Inflammatory macrophage (primary cell): ENCODE measurements around the gene SH3BGR.
"Not testable (repeated sequence)": the region's sequence is repeated elsewhere in the genome, so short reads cannot be mapped to it uniquely, and the experiment has no call there.

ENCODE experiments used
- DNase-seq, 2 donors: peaks; one replicate each; pipeline ENCODE4 v3.0.0-alpha.2; 2020 to 2022

SH3BGR gene

GRCh38 chr21:39518055-39518846 lies 66.5 kb downstream of the SH3BGR start:
- peak; percentile 45 to 53 for DNase-seq

GRCh38 chr21:39518847-39519210 lies 67.1 kb downstream of the SH3BGR start:
- DNase-seq = no peak

GRCh38 chr21:39519835-39520234 lies 68.1 kb downstream of the SH3BGR start:
- no peak for DNase-seq

GRCh38 chr21:39523399-39523798 lies 71.6 kb downstream of the SH3BGR start:
- no peak for DNase-seq

GRCh38 chr21:39523915-39524314 lies 72.1 kb downstream of the SH3BGR start:
- DNase-seq = no peak

GRCh38 chr21:39525129-39525528 lies 73.4 kb downstream of the SH3BGR start:
- DNase-seq = no peak

GRCh38 chr21:39525601-39526000 lies 73.8 kb downstream of the SH3BGR start:
- DNase-seq = no peak

GRCh38 chr21:39527067-39527595 lies 75.4 kb downstream of the SH3BGR start:
- DNase-seq = no peak

GRCh38 chr21:39527664-39528381 lies 76.1 kb downstream of the SH3BGR start:
- DNase-seq = peak; percentile 22 to 75

- no peak for DNase-seq
These were observed 77.3 kb downstream of the SH3BGR start for GRCh38 chr21:39529026-39529425.

GRCh38 chr21:39531064-39531463 lies 79.3 kb downstream of the SH3BGR start:
- no peak for DNase-seq

GRCh38 chr21:39531840-39532239 lies 80.1 kb downstream of the SH3BGR start:
- no peak for DNase-seq

- DNase-seq = no peak
These were observed 82.0 kb downstream of the SH3BGR start for GRCh38 chr21:39533545-39534380.

- DNase-seq = no peak
These were observed 84.1 kb downstream of the SH3BGR start for GRCh38 chr21:39535646-39536437.

- DNase-seq = no peak
These were observed 85.1 kb downstream of the SH3BGR start for GRCh38 chr21:39536835-39537234.

- no peak for DNase-seq
These were observed 85.8 kb downstream of the SH3BGR start for GRCh38 chr21:39537571-39537970.

GRCh38 chr21:39538453-39539042 lies 86.8 kb downstream of the SH3BGR start:
- DNase-seq = no peak

- DNase-seq = not testable (repeated sequence)
These were observed 88.6 kb downstream of the SH3BGR start for GRCh38 chr21:39540367-39540766.

GRCh38 chr21:39542736-39543135 lies 91.0 kb downstream of the SH3BGR start:
- no peak for DNase-seq

- DNase-seq = no peak
These were observed 94.8 kb downstream of the SH3BGR start for GRCh38 chr21:39546522-39546921.

- DNase-seq = no peak
These were observed 101.1 kb downstream of the SH3BGR start for GRCh38 chr21:39552856-39553255.

GRCh38 chr21:39553331-39553730 lies 101.6 kb downstream of the SH3BGR start:
- DNase-seq = no peak
